SK-N-SH (cell line): ENCODE measurements around the gene RABGGTB. TPM values are rescaled to one million over a fixed set of nuclear protein-coding genes. Genes with fewer than 3 reads are reported as not detected.
A peak's percentile ranks its signal among the peaks of the same experiment; 100 is the strongest.
"Not testable (repeated sequence)": the region's sequence is repeated elsewhere in the genome, so short reads cannot be mapped to it uniquely, and the experiment has no call there.

Experiments used
- CTCF ChIA-PET: fragments of 300-600, 350-600 bp; formaldehyde crosslinking; extraction: SDS; loops from one replicate; lab custom pipeline; 2021; lab: Yijun Ruan, JAX
- POLR2A ChIA-PET: fragments of 350-600 bp; sonication (Branson Sonifier 250); formaldehyde crosslinking; extraction: SDS; loops from one replicate; lab custom pipeline; 2020; ENCODE audit warnings: antibody characterized with exemption, inconsistent platforms; lab: Yijun Ruan, JAX
- DNase-seq: peaks from one replicate; pipeline ENCODE4 v3.0.0; 2012
- H2AFZ ChIP-seq: fragments of 200-600 bp; sonication (generic); 2 replicates; pipeline ENCODE4 v1.8.1; 2016; ENCODE audit warnings: antibody characterized with exemption, mild to moderate bottlenecking, low read depth
- H3F3A ChIP-seq: fragments of 200-600 bp; sonication (generic); replicated peaks from 2 replicates; pipeline ENCODE3; 2016; ENCODE audit warnings: antibody characterized with exemption, mild to moderate bottlenecking; ENCODE audit not compliant: insufficient read depth
- H3K27ac ChIP-seq, 2 experiments: fragments of 200-500 bp in 1 of 2; fragments of 200-600 bp in 1 of 2; sonication (Bioruptor generic) in 1 of 2; sonication (generic), shearing (Covaris generic) in 1 of 2; 2 replicates each; pipeline versions ENCODE4 v1.5.1 to v1.6.1; 2014 to 2016; ENCODE audit warnings: low read depth in 2 of 2, inconsistent platforms in 1 of 2, low read length in 1 of 2, mild to moderate bottlenecking in 1 of 2, mixed read lengths in 1 of 2
- H3K27me3 ChIP-seq: fragments of 200-600 bp; sonication (generic), shearing (Covaris generic); 2 replicates; pipeline ENCODE4 v1.6.1; 2016; ENCODE audit warnings: mixed run types; ENCODE audit not compliant: insufficient read depth
- H3K36me3 ChIP-seq, 2 experiments: fragments of 200-500 bp in 1 of 2; fragments of 200-600 bp in 1 of 2; sonication (Bioruptor generic) in 1 of 2; sonication (generic) in 1 of 2; replicated peaks in 1 of 2; 2 replicates each; pipeline versions ENCODE3 to v1.5.1; 2014 to 2016; ENCODE audit warnings: low read length in 1 of 2, mild to moderate bottlenecking in 1 of 2; ENCODE audit not compliant: insufficient read depth in 2 of 2, control insufficient read depth in 1 of 2
- H3K4me1 ChIP-seq, 2 experiments: fragments of 200-500 bp in 1 of 2; fragments of 200-600 bp in 1 of 2; sonication (Bioruptor generic) in 1 of 2; sonication (generic), shearing (Covaris generic) in 1 of 2; 2 replicates each; pipeline versions ENCODE4 v1.5.1 to v1.6.1; 2014 to 2016; ENCODE audit warnings: low read depth in 1 of 2, low read length in 1 of 2, mixed run types in 1 of 2; ENCODE audit not compliant: insufficient read depth in 2 of 2, control insufficient read depth in 1 of 2
- H3K4me2 ChIP-seq: fragments of 200-600 bp; sonication (generic), shearing (Covaris generic); 2 replicates; pipeline ENCODE4 v1.6.1; 2017; ENCODE audit warnings: mixed run types
- H3K4me3 ChIP-seq, 2 experiments: fragments of 200-500 bp in 1 of 2; fragments of 200-600 bp in 1 of 2; sonication (Bioruptor generic) in 1 of 2; sonication (generic), shearing (Covaris generic) in 1 of 2; 2 replicates each; pipeline versions ENCODE4 v1.5.1 to v1.8.1; 2014 to 2016; ENCODE audit warnings: low read depth in 2 of 2, inconsistent platforms in 1 of 2, low read length in 1 of 2, mild to moderate bottlenecking in 1 of 2, mixed read lengths in 1 of 2, moderate library complexity in 1 of 2
- H3K79me2 ChIP-seq: fragments of 200-600 bp; sonication (generic); 2 replicates; pipeline ENCODE4 v1.8.1; 2017; ENCODE audit warnings: mild to moderate bottlenecking; ENCODE audit not compliant: insufficient read depth
- H3K9ac ChIP-seq: fragments of 200-600 bp; sonication (generic); 2 replicates; pipeline ENCODE4 v1.6.1; 2017; ENCODE audit warnings: mixed run types
- H3K9me2 ChIP-seq: fragments of 200-600 bp; sonication (generic); 2 replicates; pipeline ENCODE4 v1.6.1; 2017; ENCODE audit warnings: mixed run types
- H3K9me3 ChIP-seq: fragments of 200-600 bp; sonication (generic); 2 replicates; pipeline ENCODE4 v1.6.1; 2017; ENCODE audit warnings: mixed run types, mild to moderate bottlenecking, moderate library complexity
- H4K20me1 ChIP-seq: fragments of 200-600 bp; sonication (generic); 2 replicates; pipeline ENCODE4 v1.6.1; 2017; ENCODE audit warnings: mild to moderate bottlenecking, mixed run types; ENCODE audit not compliant: insufficient read depth
- CHD2 ChIP-seq: fragments of 150-350 bp; IDR thresholded peaks from 2 replicates; pipeline ENCODE4 v1.6.1; 2018; ENCODE audit warnings: low read length; ENCODE audit not compliant: partially characterized antibody
- CTCF ChIP-seq: fragments of 200-600 bp; sonication (generic); IDR thresholded peaks from 2 replicates; pipeline ENCODE4 v1.6.1; 2017; ENCODE audit warnings: antibody characterized with exemption, mild to moderate bottlenecking, moderate library complexity
- FOSL2 ChIP-seq: IDR thresholded peaks from 2 replicates; pipeline ENCODE4 v1.4.0; 2012; ENCODE audit warnings: low read depth, mild to moderate bottlenecking, moderate library complexity, borderline replicate concordance
- FOXJ3 ChIP-seq: sonication (generic); formaldehyde crosslinking; IDR thresholded peaks from 2 replicates; pipeline ENCODE4 v1.5.1; 2020; ENCODE audit warnings: mild to moderate bottlenecking, missing genetic modification reagents
- GATA2 ChIP-seq: sonication (generic); formaldehyde crosslinking; IDR thresholded peaks from 2 replicates; pipeline ENCODE4 v1.5.0; 2020; ENCODE audit warnings: mild to moderate bottlenecking, missing genetic modification reagents
- JUND ChIP-seq: IDR thresholded peaks from 2 replicates; pipeline ENCODE4 v1.4.0; 2012
- NRF1 ChIP-seq: IDR thresholded peaks from 2 replicates; pipeline ENCODE4 v1.6.1; 2012; ENCODE audit warnings: low read depth, mild to moderate bottlenecking, low read length
- POLR2AphosphoS5 ChIP-seq: IDR thresholded peaks from 2 replicates; pipeline ENCODE4 v1.6.1; 2012; ENCODE audit warnings: low read depth, low read length
- RAD21 ChIP-seq: IDR thresholded peaks from 2 replicates; pipeline ENCODE4 v1.6.1; 2012; ENCODE audit warnings: mild to moderate bottlenecking, low read length
- RFX5 ChIP-seq: IDR thresholded peaks from 2 replicates; pipeline ENCODE4 v1.6.1; 2012; ENCODE audit warnings: mild to moderate bottlenecking, improper control_type of control experiment, low read length
- RXRA ChIP-seq: IDR thresholded peaks from 2 replicates; pipeline ENCODE4 v1.4.0; 2012; ENCODE audit warnings: low read depth, mild to moderate bottlenecking, borderline replicate concordance
- SIN3A ChIP-seq: IDR thresholded peaks from 2 replicates; pipeline ENCODE4 v1.6.1; 2012; ENCODE audit warnings: low read depth, mild to moderate bottlenecking, low read length, moderate library complexity, borderline replicate concordance
- SMC3 ChIP-seq: IDR thresholded peaks from 2 replicates; pipeline ENCODE4 v1.6.1; 2012; ENCODE audit warnings: low read depth, low read length, improper control_type of control experiment
- TAF1 ChIP-seq: IDR thresholded peaks from 2 replicates; pipeline ENCODE4 v1.6.1; 2012; ENCODE audit warnings: low read depth, mild to moderate bottlenecking, low read length, moderate library complexity, borderline replicate concordance
- TCF12 ChIP-seq: IDR thresholded peaks from 2 replicates; pipeline ENCODE4 v1.4.0; 2012
- TEAD4 ChIP-seq: IDR thresholded peaks from 2 replicates; pipeline ENCODE4 v1.4.0; 2012; ENCODE audit warnings: mild to moderate bottlenecking, borderline replicate concordance; ENCODE audit not compliant: insufficient read depth
- YY1 ChIP-seq: IDR thresholded peaks from 2 replicates; pipeline ENCODE4 v1.4.0; 2012; ENCODE audit warnings: low read depth, mild to moderate bottlenecking
- WGBS: methylation state at CpG from one replicate; pipeline ENCODE4 v1.1.6; 2017; ENCODE audit warnings: low lambda C conversion rate; 5-methylcytosine and 5-hydroxymethylcytosine counted together
- polyA plus RNA-seq, 3 experiments: library from polyadenylated mRNA; depleted of rRNA; stranded (reverse); fragments of >200 nt; gene quantifications; 2 replicates each; pipeline ENCODE4 v1.2.3, GENCODE V29; 2012
- TF ChIP-seq, protein P1 (sequence below): fragments of 150-350 bp; IDR thresholded peaks from 2 replicates; pipeline ENCODE4 v1.6.1; 2016; ENCODE audit warnings: mild to moderate bottlenecking, low read depth, low read length
- TF ChIP-seq, protein P2 (sequence below): fragments of 150-350 bp; IDR thresholded peaks from 2 replicates; pipeline ENCODE4 v1.6.1; 2017; ENCODE audit warnings: antibody characterized with exemption, low read length, low read depth, borderline replicate concordance
- TF ChIP-seq, protein P3 (sequence below): IDR thresholded peaks from 2 replicates; pipeline ENCODE4 v1.6.1; 2012; ENCODE audit warnings: mild to moderate bottlenecking, low read depth, low read length, moderate library complexity

RABGGTB gene
- polyA plus RNA-seq, 1 of the 3 experiments (the other 2 are of a cell fraction): 59.0 TPM

GRCh38 chr1:75758543-75758942 lies 27.5 kb upstream of the RABGGTB start:
- POLR2A ChIA-PET, H2AFZ ChIP-seq, H3K79me2 ChIP-seq, CTCF ChIA-PET, H3K4me3 ChIP-seq, H3K9me2 ChIP-seq, H3K9ac ChIP-seq, DNase-seq, H3K9me3 ChIP-seq, H3K4me2 ChIP-seq, H3K4me1 ChIP-seq, H3K27me3 ChIP-seq, H4K20me1 ChIP-seq, H3K27ac ChIP-seq: not testable (repeated sequence)
- peaks cover 16% of the 10 kb centered on the region for H3F3A ChIP-seq
- WGBS: 100% methylated on average over 4 of the region's 4 CpGs
- peaks cover 14 to 54% of the 10 kb centered on the region in 2 experiments for H3K36me3 ChIP-seq

DNA sequence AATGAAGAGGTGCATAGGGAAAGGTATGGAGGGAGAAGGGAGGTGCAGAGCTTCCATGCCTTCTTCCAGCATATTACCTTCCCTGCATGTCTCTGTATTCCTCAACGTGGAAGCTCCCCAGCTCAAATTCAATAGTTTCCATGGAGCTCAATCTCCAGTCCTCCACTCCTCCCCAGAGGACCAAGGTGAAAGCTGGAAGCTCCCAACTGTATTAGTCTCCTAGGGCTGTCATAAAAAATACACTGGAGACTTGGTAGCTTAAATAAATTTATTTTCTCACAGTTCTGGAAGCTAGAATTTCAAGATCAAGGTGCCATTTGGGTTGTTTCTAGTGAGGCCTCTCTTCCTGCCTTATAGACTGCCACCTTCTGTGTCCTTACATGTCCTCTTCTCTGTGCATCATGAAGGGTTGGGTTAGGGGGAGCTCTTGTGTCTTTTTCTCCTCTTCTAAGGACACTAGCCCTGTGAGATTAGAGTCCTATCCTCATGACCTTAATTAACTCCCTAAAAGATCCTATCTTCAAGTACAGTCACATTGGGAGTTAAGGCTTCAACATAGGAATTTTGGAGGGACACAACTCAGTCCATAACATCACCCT lies 21.9 kb upstream of the RABGGTB start:
- ChIA-PET CTCF (no interaction called here), POLR2A (no interaction called here)
- no peak overlapping the region for H3K9ac ChIP-seq
- H3K36me3 ChIP-seq: peaks cover 12 to 32% of the 10 kb centered on the region in 2 experiments
- H3K27ac ChIP-seq: peak overlapping the region in 1 of 2 experiments; percentile 91; a peak in 2 of 4 replicates
- peaks cover 40% of the 10 kb centered on the region for H3F3A ChIP-seq
- DNase-seq: no peak
- no peak overlapping the region for H3K4me3 ChIP-seq
- no peaks in the 10 kb centered on the region for H3K9me3 ChIP-seq
- no peaks in the 10 kb centered on the region for H3K9me2 ChIP-seq
- TF ChIP-seq FOXJ3 (CRISPR knock-in tag): no peak
- no peak for TF ChIP-seq FOSL2
- TF ChIP-seq RAD21: no peak
- no peak for TF ChIP-seq SIN3A
- TF ChIP-seq TAF1: no peak
- TF ChIP-seq, protein P1, sequence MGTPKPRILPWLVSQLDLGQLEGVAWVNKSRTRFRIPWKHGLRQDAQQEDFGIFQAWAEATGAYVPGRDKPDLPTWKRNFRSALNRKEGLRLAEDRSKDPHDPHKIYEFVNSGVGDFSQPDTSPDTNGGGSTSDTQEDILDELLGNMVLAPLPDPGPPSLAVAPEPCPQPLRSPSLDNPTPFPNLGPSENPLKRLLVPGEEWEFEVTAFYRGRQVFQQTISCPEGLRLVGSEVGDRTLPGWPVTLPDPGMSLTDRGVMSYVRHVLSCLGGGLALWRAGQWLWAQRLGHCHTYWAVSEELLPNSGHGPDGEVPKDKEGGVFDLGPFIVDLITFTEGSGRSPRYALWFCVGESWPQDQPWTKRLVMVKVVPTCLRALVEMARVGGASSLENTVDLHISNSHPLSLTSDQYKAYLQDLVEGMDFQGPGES: no peak
- no peak for TF ChIP-seq RFX5
- TF ChIP-seq GATA2 (CRISPR knock-in tag): no peak
- TF ChIP-seq TEAD4: no peak
- no peak for TF ChIP-seq CTCF
- TF ChIP-seq SMC3: no peak
- no peak for TF ChIP-seq TCF12
- no peak for TF ChIP-seq RXRA
- no peak for TF ChIP-seq YY1
- TF ChIP-seq JUND: no peak
- TF ChIP-seq, protein P2, sequence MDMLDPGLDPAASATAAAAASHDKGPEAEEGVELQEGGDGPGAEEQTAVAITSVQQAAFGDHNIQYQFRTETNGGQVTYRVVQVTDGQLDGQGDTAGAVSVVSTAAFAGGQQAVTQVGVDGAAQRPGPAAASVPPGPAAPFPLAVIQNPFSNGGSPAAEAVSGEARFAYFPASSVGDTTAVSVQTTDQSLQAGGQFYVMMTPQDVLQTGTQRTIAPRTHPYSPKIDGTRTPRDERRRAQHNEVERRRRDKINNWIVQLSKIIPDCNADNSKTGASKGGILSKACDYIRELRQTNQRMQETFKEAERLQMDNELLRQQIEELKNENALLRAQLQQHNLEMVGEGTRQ: no peak
- no peak for TF ChIP-seq POLR2AphosphoS5
- TF ChIP-seq, protein P3, sequence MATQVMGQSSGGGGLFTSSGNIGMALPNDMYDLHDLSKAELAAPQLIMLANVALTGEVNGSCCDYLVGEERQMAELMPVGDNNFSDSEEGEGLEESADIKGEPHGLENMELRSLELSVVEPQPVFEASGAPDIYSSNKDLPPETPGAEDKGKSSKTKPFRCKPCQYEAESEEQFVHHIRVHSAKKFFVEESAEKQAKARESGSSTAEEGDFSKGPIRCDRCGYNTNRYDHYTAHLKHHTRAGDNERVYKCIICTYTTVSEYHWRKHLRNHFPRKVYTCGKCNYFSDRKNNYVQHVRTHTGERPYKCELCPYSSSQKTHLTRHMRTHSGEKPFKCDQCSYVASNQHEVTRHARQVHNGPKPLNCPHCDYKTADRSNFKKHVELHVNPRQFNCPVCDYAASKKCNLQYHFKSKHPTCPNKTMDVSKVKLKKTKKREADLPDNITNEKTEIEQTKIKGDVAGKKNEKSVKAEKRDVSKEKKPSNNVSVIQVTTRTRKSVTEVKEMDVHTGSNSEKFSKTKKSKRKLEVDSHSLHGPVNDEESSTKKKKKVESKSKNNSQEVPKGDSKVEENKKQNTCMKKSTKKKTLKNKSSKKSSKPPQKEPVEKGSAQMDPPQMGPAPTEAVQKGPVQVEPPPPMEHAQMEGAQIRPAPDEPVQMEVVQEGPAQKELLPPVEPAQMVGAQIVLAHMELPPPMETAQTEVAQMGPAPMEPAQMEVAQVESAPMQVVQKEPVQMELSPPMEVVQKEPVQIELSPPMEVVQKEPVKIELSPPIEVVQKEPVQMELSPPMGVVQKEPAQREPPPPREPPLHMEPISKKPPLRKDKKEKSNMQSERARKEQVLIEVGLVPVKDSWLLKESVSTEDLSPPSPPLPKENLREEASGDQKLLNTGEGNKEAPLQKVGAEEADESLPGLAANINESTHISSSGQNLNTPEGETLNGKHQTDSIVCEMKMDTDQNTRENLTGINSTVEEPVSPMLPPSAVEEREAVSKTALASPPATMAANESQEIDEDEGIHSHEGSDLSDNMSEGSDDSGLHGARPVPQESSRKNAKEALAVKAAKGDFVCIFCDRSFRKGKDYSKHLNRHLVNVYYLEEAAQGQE: no peak
- TF ChIP-seq CHD2: no peak
- no peak for TF ChIP-seq NRF1
- H3K79me2 ChIP-seq: no peaks in the 10 kb centered on the region
- H3K4me2 ChIP-seq: no peak overlapping the region
- peaks cover 0 to 24% of the 10 kb centered on the region in 2 experiments; a peak in 2 of 4 replicates for H3K4me1 ChIP-seq
- H2AFZ ChIP-seq: no peak overlapping the region
- no peaks in the 10 kb centered on the region for H3K27me3 ChIP-seq
- H4K20me1 ChIP-seq: no peaks in the 10 kb centered on the region
- 23% methylated on average over 1 of the region's 1 CpG for WGBS
